HUDEP-2 (cell line): Measurements from ENCODE around the gene PYGM.
A peak's percentile ranks its signal among the peaks of the same experiment; 100 is the strongest.

Source experiments
- DNase-seq, 76 experiments: peaks; one replicate each; lab custom pipeline; 2025; ENCODE audit not compliant: unreplicated experiment in 76 of 76; lab: John Stamatoyannopoulos, UW

Gene PYGM

GRCh38 chr11:64759722-64760719 lies at the start of gene PYGM:
Gene PYGM (minus strand): TSS chr11:64759974. CDS start chr11:64759898, 76 bp downstream.
- no peak for DNase-seq

GRCh38 chr11:64805481-64805880 lies 45.7 kb upstream of the PYGM start:
- DNase-seq: no peak

- DNase-seq: no peak
Observed at GRCh38 chr11:64804346-64805210, 44.8 kb upstream of the PYGM start.

DNA sequence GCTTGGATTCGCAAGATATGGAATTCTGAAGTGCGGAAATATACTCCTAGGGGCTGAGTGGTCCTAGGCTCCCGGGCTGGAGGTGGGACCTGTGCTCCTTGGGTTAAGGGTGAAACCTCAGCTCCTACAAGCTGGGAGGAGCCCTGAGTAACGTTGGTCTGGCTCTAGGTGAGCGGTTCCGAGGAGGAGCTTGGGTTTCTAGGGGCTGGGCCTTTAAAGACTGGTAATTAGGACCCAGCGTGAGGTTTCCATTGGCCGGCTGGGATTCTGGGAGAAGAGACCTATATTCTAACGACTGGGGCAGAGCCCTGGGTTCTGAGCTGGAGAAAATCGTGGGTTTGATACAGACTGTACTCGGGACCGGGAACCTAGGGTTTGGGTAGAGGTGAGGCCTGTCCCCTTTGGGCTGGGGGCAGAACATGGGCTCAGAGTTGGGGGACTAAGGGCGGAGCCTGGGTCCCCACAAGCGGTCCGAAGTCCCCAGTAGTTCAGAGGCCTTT lies 44.1 kb upstream of the PYGM start:
- DNase-seq: no peak

DNA sequence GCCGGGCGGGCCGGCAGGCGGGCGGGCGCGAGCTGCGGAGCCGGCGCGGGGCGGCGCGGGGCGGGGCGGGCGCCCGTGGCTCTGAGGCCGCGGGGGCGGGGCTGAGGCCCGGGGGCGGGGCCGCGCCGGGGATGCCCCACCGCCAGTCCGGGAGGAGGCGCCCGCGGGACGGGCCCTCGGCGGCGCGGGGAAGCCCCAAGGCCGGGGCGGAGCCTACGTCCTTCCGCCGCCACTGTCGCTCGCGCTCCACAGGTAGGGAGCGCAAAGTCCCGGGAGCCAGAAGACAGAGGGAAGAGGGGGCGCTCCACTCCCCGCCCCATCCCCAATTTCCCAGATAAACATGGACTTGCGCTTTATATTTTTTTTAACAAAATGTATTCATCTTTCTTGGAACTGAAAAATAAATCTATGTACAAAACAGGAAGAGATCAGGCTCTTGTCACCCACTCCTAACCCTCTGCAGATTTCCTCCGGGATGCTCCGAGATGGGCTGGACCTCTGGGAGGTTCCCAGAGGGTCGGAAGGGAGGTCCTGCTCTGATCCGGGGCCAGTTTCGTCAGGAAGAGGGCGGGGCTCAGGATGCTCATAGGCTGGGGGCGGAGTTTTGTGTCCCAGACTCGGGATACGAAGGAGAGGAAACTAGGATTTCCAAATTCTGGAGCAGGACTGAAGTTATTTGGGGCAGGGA lies 43.5 kb upstream of the PYGM start, which contains the start of gene MAP4K2:
TSS of gene MAP4K2 (minus strand) at position 57 of the 688 bp plus-strand sequence. CDS start 65 bp downstream, outside the sequence.
- DNase-seq: peak in 67 of 76 experiments; percentile 9 to 82 (median 60)

DNA sequence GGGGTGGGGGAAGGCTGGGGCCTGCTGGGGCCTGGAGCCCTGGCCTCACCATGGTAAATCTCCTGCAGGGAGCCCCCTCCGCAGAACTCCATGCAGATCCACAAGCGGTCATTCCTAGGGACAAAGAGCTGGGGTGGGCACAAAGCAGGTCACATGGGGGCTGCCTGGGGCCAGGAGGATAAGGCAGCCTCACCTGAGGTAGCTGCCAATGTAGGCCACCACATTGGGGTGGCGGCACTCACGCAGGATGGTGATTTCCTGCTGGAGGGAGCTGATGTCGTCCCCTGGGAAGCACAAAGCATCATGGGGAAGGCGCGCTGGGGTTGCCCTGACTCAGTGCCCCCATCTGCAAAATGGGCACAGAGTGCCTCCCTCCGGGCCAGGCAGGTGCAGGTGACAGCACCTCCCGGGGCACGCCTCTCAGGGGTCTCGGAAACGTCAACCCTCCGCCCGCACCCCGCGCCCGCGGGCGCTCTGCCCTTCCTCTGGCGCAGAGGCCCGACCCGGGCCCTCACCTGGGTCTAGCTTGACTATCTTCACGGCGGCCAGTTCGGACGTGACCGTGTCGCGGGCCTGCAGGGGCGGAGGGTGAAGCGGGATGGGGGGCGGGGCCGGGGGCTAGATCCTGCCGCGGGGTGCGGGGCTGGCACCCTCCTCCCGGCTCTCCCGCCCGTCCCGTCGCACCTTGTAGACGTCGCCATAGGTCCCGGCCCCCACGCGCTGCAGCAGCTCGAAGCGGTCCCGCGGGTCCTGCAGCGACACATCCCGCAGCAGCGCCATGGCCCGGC lies 42.8 kb upstream of the PYGM start:
- peak in 1 of 76 experiments; percentile 31 for DNase-seq

DNA sequence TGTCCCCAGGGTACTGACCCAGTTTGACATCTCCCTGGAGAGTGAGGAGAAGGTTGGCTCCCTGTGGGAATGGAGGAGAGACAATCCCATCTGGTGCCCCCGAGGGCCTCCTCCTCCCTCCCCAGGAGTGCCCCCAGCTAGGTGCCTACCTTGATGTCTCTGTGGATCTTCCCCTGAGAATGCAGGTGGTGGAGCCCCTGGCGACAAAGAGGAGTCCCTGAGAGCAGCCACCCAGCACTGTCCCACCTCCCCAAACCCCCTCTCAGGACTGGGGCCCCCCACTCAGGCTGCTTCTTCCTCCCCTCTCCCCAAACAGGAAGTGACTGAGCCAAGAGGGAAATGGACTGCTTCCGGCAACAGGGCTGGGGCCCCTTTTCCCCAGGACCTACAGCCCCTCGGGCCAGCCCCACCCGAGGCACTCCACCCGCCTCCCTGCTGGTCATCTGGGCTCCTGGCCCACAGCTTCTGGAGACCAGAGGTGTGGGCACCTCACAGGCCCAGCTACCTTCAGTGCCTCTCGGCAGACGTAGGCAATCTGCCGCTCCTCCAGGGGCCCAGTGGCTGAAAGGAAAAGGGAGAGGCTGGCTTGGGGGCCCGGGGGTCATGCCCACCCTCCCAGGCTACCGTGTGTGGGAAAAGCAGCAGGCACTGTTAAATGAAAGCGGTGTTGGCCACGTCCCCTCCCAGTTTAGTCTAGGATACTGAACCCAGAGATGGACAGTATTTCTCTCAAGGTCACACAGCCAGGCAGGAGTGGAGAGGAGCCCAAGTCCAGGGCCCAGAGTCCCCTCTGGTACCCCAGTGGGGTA lies 42.0 kb upstream of the PYGM start:
- no peak for DNase-seq

DNA sequence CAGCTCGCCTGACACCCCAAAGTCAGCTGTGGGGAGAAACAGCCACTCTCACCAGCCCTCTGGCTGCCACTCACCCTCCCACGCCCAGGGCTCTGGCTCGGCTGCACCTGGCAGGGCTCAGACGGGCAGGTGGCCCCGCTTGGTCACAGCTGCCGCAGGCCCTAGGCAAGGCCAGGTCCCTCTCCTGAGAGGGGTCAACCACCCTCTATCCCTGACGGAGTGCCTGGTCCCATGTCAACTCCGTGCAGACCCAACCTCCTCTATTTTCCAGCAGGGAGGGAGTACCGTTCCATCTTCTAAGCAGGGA lies 41.3 kb upstream of the PYGM start:
- no peak for DNase-seq

DNA sequence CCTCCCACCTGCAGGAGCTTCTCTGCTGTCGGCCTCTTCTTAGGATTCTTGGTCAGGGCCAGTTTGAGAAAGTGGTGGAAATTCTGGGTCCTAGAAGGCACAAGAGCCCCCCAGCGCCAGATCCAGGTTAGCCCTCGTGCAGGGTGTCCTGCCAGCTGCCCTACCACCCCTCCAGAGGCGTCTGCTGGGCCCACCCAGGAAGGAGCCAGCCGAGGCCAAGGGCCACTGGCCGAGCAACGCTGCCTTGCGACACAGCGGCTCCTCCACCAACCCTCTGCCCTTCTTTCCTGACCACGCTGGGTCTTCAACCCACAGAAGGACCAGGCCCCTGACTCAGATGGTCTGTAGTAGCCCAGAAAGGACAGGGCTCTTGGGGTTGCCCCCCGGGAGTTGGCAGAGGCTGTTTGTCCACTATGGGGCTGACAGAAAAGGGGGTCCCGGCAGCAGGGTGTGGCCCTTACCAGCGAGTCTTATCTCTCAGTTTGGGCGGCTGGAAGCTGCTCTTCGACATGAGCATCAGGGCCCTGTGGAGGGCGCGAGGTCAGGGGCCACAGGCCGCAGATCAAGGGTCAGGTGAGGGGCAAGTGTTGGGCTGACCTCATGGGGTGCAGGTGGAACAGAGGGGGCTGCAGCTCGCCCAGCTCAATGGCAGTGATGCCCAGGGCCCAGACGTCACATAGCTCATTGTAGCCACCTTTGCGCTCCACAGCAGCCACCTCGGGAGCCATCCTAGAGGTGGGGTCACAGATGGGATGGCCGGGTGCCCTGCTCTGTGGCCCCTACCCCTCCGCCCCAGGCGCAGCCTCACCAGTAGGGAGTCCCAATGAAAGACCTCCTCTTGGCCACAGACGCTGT lies 40.8 kb upstream of the PYGM start:
- no peak for DNase-seq

- DNase-seq: no peak
Observed at GRCh38 chr11:64799623-64800302, 40.0 kb upstream of the PYGM start.

GRCh38 chr11:64799256-64799622 lies 39.5 kb upstream of the PYGM start:
- DNase-seq: no peak

DNA sequence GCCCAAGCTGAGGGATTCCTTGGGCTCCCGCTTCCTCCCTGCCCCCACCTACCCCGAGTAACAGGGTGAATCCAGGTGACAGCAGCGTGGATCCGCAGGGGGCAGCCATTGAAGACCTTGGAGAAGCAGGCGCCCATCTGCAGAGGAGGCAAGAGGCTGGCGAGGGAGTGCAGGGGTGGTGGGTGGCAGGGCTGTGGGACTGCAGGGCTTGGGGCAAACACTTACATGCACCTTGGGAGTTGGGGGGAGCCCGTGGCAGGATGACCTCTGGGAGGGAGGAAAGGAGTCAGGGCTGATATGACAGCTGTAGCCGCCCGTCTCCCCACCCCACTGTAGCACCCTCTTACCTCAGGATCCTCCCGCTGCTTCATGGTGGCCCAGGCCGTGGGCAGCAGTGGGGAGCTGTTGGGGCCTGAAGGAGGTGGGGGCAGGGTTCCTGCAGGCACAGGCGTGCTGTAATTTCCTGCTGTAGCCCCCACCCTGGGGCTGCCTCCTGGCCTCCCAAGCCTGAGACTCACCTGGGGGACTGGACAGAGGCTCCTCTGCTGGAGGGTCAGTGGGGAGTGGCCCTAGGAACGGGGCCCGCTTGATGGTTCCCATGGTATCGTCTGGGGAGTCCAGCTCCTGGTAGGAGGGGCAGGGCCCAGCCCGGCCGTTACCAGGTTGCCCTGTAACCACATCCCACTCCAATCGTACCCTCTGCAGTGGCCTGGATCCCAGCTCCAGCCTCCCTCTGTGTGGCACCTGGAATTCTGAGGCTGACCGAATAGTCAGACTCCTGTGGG lies 37.2 kb upstream of the PYGM start:
- DNase-seq: no peak

- no peak for DNase-seq
Observed at GRCh38 chr11:64796047-64796756, 36.4 kb upstream of the PYGM start.

DNA sequence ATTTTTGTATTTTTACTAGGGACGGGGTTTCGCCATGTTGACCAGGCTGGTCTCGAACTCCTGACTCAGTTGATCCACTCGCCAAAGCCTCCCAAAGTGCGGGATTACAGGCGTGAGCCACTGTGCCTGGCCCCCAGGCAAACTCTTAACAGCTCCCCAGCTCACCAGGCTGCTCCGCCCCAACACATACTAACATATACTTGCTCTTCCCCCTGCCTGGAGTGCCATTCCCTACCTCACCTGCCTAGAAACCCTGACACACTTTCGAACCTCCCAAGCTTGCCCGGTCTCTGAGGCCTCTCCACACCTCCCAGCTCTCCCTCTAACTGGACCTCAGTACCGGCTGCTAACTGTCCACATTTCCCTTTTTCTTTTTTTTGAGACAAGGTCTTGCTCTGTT lies 34.8 kb upstream of the PYGM start:
- DNase-seq: no peak

- no peak for DNase-seq
Observed at GRCh38 chr11:64793271-64794160, 33.7 kb upstream of the PYGM start.
